Fibroblast of skin of right biceps (primary cell): Measurements from ENCODE around the gene FRMD5.
"Not testable (repeated sequence)": the region's sequence is repeated elsewhere in the genome, so short reads cannot be mapped to it uniquely, and the experiment has no call there.

Experiments used
- DNase-seq: peaks from one replicate; pipeline ENCODE4 v3.0.0-alpha.2; 2013

The FRMD5 gene

DNA sequence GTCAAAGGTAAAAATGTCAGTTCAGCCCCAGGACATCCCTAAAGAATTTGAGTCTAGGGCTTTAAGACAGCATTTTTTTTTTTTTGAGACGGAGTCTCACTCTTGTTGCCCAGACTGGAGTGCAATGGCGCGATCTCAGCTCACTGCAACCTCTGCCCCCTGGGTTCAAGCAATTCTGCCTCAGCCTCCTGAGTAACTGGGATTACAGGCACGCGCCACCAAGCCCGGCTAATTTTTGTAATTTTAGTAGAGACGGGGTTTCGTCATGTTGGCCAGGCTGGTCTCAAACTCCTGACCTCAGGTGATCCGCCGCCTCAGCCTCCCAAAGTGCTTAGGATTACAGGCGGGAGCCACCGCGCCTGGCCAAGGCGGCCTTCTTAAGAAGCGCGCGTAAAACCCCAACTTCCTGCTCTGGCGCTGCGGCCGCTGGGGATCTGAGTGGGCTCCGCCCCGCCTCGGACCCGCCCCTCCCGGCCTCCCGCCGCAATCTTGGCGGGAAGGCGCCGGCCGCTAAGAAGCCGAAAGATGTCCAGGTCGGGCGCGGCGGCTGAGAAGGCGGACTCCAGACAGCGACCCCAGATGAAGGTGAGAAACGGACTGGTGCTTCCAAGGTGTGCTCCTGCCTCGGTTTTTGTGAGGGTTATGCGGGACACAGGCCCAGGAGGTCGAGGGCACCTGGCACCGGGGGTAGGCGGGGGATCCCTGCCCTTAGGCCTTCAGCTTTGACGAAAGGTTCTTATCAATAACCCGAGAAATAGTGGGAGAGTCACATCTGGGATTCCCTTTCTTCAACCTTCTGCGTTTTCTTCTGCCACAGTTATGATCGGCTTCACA, 368.3 kb downstream of the FRMD5 start, which contains the start of gene WDR76:
Gene WDR76, plus strand, starts transcription at position 495 of the 834 bp plus-strand sequence. Its CDS starts 31 bp downstream, at position 526.
- peak; percentile 88 for DNase-seq

DNA sequence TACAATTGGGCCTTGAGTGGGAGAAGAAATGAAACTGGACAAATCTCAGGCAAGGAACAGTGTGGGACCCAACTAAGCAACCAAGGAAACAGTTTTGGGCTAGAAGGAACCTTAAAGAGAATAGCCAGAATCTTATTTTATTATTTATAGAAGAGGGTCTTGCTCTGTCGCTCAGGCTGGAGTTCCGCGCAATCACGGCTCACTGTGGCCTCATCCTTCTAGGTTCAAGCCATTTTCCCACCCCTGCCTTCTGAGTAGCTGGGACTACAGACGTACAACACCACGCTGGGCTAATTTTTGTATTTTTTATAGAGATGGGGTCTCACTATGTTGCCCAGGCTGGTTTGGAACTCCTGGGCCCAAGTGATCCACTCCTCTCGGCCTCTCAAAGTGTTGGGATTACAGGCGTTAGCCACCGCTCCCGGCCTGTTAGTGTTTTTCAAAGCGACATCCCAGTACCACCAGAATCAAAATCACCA, 369.0 kb downstream of the FRMD5 start:
- DNase-seq: no peak

DNA sequence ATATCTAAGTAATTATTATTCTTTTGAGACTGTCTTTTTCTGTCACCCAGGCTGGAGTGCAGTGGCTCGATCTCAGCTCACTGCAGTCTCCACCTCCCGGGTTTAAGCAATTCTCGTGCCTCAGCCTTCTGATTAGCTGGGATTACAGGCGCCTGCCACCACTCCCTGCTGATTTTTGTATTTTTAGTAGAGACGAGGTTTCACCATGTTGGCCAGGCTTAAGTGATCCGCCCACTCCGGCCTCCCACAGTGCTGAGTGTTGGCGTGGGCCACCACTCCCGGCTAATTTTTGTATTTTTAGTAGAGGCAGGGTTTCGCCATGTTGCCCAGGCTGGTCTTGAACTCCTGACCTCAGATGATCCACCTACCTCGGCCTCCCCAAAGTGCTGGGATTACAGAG, 369.8 kb downstream of the FRMD5 start:
- DNase-seq: not testable (repeated sequence)

DNA sequence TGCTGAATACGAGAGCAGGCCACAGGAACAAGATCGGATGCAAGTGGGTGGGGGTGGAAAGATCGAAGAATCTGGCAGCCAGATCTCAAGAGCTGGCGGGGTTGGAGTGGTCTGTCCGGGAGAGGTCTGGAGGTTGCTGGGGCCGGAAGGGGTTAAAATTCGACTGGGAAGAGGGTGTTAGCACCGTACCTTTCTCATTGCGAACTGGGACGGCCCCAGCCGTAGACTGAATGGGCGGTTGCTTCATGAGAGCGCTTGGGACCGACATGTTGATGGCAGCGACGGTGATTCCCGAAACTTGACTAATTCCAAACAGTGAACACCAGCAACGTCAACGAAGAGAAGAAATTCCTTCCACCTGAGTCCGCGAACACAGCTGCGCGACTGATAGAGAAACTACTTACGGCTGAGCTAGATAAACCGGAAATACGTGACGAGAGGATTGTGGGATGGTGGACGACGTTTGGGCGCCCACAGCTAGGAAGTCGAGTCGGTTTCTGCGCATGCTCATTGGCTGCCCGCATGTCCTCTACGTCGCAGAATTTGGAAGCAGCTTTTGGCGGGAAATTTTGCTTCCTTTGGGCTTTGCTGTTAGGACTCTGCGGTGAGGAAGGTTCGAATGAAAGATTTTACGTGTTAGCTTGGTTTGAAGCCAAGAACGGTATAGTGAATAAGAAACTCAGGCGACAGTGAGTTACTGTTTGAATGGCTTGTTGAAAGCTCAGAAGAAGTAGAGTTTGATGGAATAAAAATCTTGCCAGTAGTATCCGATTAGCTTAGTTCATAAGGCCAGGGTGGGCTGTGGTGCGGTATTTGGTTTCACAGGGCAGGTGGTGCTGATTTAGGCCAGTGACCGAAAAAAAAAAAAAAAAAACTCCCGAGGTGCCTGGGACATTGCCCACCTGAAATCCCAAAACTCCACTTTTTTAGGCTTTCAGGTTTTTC, 370.5 kb downstream of the FRMD5 start, which contains the start of gene MFAP1:
Gene MFAP1, minus strand, starts transcription at position 389 of the 945 bp plus-strand sequence. Its CDS starts 121 bp downstream, at position 268.
- peak; percentile 98 for DNase-seq

DNA sequence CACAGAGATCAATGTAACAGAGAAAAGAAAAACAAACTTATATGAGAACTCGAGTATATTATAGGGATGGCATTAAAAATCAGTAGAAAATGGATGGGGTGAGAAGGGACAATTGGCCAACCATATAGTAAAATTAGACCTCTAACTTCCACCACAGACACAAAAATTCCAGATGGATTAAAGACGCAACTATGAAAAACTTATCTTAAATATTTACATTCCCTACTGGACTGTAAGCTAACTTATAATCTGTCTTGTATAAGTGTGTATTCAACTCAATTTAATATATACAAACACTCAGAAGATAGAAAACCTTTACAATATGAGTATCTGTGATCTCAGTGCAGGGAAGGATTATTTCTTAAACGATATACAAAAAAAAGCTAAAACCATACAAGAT, 373.6 kb downstream of the FRMD5 start:
- no peak for DNase-seq
